GM18951 (cell line): Measurements from ENCODE around the gene LGALS1.

Experiments
- POLR2A ChIP-seq: IDR thresholded peaks from 4 replicates; pipeline ENCODE4 v1.6.1; 2011; ENCODE audit warnings: mild to moderate bottlenecking; ENCODE audit not compliant: insufficient read length, insufficient read depth; ENCODE audit errors: extremely low read depth
- in situ Hi-C: fragments of 300-500 bp; cut with MboI; formaldehyde crosslinking; loops from one replicate; pipeline ENCODE4 v1.12.0; 2022; ENCODE audit warnings: low sequenced_read_pairs, mixed read lengths, inconsistent platforms; ENCODE audit not compliant: unreplicated experiment

LGALS1 gene

DNA sequence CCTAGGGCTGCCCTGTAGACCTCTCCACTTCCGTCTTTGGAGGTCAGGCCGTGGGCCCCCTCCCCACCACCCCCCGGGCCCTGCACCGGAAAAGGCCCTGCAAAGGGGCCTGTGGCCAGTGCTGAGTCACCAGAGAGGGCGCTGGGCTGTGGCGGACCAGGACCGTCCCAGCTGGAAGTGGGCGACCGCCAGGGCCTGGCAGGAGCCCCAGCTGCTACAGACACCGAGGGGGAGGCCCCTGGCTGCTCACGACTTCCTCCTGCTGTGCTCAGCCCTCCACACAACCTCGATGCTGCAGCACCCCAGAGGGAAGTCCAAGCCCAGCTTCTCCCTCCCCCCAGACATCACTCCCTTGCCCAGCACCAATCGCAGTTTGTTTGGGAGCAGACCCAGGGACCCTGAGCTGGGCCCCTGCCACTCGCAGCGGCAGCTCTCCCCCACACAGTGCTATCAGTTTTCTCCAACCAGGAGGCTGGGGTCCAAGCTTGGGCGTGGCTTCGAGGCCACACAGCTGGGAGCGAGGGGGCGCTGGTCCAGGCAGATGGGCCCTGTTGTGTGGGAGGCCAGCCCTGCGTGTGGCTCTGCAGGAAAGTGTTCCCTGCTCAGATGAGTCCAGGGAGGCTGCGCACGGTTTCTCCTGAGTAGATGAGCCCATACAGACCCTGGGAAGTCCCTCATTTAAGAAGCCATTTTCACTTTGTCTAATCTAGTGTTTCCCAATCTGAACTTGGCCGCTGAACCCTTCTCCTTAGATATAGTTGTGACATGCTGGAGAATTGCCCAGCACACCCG, 41.6 kb upstream of the LGALS1 start:
- peak; percentile 36 for TF ChIP-seq POLR2A
- in situ Hi-C loops: no loop called here

DNA sequence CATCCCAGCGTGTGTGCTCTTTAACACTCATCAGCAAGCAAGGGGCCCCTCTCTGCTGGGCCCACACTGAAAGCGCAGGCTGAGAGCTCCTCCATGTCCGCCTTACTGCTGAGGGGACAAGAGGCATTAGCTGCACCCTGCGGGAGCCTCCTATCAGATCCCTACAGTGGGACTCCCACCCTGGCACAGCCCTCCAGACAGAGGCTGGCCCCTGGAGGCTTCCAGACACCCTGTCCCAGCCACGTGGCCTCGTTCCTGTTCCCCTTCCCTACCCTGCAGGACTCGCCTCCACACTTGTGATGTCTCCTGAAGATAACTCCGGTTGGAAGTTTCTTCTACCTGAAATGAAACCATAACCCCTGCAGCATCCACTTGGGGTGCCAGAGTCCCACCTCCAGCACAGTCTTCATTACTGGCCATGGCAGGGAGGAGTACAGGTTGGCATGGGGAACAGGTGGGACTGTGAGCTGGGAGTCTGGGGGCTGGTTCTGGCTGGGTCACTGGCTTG, 41.0 kb upstream of the LGALS1 start:
- TF ChIP-seq POLR2A: no peak
- in situ Hi-C loops: no loop called here

DNA sequence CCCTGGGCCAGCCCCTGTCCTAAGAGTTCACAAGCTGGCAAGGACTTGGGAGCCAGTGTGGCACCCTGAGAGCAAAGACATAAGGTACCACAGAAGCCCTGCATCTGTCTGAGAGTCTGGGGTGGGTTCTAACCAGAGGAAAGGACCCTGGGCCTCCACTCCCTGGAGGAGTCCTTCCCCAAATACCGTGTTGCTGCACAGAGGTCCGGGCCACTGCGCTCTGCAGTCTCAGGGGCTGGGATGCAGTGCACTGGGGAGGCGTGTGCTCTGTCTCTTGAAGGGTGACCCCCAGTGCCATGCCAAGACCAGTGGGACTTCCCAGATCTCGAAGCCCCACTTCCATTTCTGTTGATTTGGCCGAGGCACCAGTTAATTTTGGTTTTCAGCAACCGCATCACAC, 40.3 kb upstream of the LGALS1 start:
- in situ Hi-C loops: no loop called here
- no peak for TF ChIP-seq POLR2A

DNA sequence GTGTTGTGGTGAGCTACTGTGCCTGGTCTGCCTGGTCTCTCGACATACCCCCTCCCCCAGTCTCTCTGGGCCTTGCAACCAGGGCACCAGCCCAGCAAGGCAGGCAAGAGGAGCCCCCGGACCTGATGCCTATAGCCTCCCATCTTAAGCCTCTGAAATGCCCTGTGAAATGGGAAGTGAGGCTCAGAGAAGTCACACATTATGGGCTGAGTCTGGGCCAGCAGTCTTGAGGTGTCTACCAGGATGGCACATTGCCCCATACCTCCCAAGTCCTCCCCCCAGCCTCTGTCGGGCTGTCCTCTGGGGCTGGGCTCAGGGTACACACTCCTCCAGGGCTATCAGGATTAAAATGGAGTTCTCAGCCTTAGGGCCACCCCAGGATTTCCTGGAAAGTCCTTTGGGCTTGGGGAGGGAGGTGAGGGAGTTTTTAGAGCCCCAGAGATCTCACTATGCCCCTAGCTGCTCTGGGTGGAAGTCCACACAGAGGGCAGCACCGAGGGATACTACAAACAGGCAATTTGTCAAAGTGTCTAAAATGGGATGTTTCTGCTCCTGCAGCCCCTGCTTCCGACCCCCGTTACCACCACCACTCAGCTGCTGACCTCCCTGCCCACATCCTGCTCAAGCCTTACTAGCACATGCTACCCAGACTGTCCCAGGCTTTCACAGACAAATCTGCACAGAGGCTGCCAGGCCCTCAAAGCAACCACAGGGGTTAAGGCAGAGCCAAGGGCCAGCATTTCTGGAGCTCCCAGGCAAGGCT, 39.1 kb upstream of the LGALS1 start:
- TF ChIP-seq POLR2A: no peak
- in situ Hi-C loops: no loop called here

DNA sequence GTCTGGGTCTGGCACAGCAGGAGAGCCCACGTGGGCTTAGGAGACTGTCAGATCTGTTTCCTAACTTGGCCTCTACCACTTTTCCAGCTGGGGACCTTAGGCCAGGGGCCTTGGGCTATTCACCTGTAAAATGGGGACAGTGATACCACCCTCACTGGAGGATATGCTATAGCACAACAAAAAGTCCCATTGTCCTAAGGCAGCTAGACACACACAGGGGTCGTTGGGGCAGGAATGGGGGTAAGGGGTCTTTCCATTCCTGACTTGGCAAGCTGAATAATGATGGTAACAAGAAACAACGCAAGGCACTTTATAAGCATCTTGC, 38.5 kb upstream of the LGALS1 start:
- no peak for TF ChIP-seq POLR2A
- in situ Hi-C loops: no loop called here

DNA sequence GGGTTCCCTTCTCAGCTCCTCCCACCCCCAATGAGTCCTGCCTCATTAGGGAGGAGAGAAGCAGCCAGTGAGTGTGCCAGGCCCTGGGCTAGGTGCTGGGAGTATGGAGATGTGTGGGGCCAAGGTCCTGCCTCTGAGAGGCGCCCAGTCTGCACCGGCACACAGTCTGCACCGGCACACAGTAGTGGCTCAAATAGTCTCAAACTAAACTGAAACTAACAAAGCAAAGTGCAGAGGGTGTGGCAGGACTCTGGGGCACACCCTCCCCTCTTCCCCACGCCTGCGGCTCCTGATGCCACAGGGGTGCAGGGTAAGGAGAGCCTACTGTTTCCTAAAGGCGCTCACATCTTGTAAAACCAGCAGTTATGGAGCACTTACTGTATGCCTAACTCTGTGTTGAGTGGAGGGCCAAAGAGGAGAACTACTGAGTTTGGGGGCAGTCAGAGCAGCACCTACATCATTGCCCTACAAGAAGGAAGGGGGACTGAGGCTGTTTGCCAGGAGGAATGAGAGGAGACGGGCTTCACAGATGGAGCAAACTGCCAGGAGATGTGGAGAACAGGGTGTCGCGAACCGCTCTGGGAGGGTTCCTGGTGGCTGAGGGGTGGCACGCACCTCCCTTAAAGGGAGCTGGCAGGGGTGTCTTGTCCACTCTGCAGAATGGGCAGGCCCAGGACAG, 36.9 kb upstream of the LGALS1 start:
- in situ Hi-C loops: no loop called here
- no peak for TF ChIP-seq POLR2A

DNA sequence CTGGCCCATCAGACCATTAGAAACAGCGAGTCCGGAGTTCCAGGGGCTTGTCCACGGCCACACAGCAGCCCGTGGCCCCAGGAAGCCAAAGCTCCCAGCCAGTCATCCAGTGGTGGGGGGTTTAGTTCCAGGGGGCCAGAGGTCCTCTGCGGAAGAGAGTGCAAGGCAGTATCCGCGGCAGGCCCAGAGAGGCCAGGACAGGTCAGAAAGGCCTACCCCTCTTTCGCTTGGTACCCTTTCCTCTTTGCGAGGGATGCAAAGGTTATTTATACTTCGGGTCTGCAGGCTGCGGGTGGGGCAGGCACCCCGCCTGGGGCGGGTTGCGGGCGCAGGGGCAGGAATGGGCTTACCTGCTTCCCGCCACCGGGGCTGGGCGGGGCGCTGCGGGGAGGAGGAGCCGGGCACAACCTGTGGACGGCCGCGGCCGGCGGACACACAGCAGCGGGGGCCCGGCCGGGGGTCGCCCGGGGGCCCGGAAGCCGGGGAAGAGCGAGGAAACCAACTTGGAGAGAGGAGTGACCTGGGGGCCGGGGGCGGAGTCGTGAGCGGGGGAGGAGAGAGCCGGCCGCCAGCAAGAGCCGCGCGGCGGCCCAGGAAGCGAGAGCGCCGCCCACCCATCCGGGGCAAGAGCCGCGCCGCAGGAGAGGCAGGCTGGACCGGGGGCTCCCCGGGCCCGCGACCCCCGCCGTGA, 36.2 kb upstream of the LGALS1 start, which contains the start of gene SH3BP1:
Gene SH3BP1 (plus strand): TSS at position 600 of the 691 bp plus-strand sequence. CDS start 119 bp downstream, outside the sequence.
- in situ Hi-C loops: no loop called here
- peak; percentile 53 for TF ChIP-seq POLR2A

DNA sequence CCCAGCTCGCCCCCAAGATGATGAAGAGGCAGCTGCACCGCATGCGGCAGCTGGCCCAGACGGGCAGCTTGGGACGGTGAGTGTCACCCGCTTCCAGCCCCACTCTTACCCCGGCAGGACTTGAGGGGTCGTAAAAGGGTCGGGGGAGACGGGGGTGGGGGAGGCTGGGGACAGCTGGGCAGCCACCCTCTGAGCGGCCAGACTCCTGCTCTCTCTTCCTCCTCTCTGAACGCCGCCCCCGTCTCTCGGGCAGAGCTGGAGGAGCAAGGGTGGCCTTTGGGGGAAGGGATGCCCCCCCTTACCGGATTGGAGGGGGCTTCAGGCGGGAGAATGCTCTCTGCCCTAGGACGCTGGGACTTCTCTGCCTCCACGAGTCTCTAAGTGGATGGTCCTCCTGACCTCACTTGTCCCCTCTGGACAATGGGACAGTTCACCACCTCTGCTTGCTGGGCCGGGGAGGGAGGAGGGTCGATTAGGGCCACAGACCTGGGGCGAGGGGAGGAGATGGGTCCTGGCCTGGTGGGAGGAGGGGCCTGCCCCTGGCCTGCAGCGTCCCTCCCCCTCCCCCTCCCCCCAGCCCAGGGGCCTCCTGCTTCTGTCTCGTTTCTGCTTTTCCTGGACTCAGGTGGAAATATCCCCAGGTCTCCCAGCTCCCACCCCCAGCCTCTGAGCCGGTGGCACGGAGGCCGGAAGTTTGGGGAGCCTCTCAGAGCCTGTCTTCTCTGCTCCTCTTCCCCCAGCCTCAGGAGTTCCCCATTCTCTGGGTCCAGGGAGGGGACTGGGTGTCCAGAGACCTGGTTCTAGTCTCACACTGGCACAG, 35.5 kb upstream of the LGALS1 start:
- no peak for TF ChIP-seq POLR2A
- in situ Hi-C loops: no loop called here

DNA sequence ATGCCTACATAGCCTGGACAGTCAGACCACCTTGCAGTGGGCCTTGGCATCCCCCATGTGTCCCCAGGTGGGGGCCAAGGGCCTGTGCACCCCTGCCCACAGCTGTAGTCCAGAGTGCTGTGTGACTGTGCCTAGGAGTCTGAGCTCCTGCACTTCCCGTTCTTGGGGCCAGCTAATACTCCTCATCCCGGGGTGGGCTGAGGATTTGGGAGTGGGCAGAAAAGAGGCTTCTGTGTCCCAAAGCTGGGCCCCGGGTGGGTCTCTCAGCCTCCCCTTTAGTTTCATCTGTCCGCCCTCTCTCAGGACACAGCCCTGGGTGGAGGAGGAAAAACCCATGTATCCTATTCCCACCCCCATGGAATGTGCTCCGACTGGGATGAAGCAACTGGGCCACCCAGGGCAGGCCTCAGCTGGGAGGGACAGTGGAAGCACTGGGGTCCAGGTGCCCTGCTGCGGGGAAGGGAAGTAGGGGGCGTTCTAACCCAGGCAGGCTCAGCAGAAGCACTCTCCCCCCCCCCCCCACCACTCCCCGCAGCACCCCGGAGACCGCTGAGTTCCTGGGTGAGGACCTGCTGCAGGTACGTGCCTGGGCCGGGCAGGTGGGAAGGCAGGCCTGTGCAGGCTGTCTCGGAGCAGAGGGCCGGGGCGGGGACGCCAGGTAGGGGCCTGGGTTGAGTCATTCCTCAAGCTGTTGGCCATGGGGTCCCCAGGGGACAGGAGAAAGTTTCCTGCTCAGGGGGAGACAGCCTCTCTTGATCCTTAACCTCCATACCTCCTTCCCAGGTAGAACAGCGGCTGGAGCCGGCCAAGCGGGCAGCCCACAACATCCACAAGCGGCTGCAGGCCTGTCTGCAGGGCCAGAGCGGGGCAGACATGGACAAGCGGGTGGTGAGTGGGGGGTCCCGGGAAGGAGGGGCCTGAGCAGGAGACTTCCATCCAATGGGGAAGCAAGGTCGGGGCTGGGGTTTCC, 34.6 kb upstream of the LGALS1 start:
- in situ Hi-C loops: no loop called here
- no peak for TF ChIP-seq POLR2A

DNA sequence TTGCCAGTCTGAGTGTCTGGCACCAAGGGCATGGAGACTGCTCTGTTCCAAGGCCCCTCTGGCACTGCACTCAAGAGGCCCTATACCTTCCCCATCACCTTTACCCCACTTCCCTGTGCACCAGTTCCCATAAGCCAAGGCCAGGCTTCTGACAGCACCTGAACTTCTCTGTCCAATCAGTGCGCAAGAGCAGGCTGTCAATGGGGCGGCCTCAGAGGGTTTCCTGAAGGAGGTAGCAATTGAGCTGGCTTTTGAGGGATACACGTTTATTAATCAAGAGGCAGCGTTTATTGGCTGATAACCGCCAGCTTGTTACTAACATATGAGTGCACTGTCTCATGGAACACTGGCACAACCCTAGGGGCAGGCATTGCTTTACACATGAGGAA, 33.9 kb upstream of the LGALS1 start:
- TF ChIP-seq POLR2A: no peak
- in situ Hi-C loops: no loop called here

DNA sequence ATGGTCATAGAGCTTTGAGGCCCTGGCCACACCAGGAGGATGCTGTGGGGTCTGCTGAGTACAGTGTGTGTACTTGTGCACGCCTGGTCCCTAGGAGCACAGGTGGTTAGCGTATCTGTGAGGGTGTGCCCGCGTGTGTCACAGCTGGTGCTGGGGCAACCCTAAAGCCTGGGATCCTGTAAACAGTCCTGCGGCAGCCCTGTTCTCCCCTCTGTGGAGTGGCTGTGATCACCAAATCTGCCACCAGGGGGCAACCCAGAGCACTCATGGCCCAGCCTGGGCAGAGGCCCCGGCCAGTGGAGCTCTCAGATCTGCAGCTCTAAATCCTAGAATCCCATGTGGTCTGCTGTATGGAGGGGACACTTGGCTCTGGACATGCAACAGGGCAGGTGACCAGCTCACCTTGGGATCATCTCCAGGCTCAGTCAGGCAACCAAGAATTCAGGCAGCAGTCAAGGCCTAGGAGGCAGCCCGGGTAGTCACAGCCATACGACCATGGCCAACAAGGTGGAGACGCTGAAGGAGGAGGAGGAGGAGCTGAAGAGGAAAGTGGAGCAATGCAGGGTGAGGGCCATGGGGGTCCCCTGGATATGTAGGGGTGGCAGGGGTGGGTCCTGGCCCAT, 32.1 kb upstream of the LGALS1 start:
- no peak for TF ChIP-seq POLR2A
- in situ Hi-C loops: no loop called here
